KMS-11 (cell line): ENCODE data around the gene CLASRP.

ENCODE experiments used
- H2AFZ ChIP-seq: fragments of 200-600 bp; sonication (generic); 2 replicates; pipeline ENCODE4 v1.6.1; 2016; ENCODE audit warnings: antibody characterized with exemption, mixed run types, low read depth
- H3K27ac ChIP-seq: fragments of 200-600 bp; sonication (generic); 2 replicates; pipeline ENCODE4 v1.6.1; 2016; ENCODE audit warnings: mild to moderate bottlenecking, mixed run types
- H3K27me3 ChIP-seq: fragments of 200-600 bp; sonication (generic); 2 replicates; pipeline ENCODE4 v1.6.1; 2017; ENCODE audit warnings: mild to moderate bottlenecking, low read depth, mixed run types, moderate library complexity; ENCODE audit not compliant: insufficient read depth
- H3K36me3 ChIP-seq: fragments of 200-600 bp; sonication (generic); 2 replicates; pipeline ENCODE4 v1.6.1; 2017; ENCODE audit warnings: mild to moderate bottlenecking, mixed run types; ENCODE audit not compliant: insufficient read depth
- H3K4me1 ChIP-seq: fragments of 200-600 bp; sonication (generic); 2 replicates; pipeline ENCODE4 v1.6.1; 2016; ENCODE audit warnings: mild to moderate bottlenecking, low read depth, mixed run types; ENCODE audit not compliant: poor library complexity, severe bottlenecking
- H3K4me2 ChIP-seq: fragments of 200-600 bp; sonication (generic); 2 replicates; pipeline ENCODE4 v1.7.0; 2016; ENCODE audit warnings: mild to moderate bottlenecking, mixed run types
- H3K4me3 ChIP-seq: fragments of 200-600 bp; sonication (generic); IDR thresholded peaks from 2 replicates; pipeline ENCODE4 v1.6.1; 2017; ENCODE audit warnings: low read depth, low read length, mixed read lengths; ENCODE audit not compliant: insufficient read depth
- H3K79me2 ChIP-seq: fragments of 200-600 bp; sonication (generic); 2 replicates; pipeline ENCODE4 v1.6.1; 2016; ENCODE audit warnings: low read depth, mixed run types; ENCODE audit not compliant: insufficient read depth
- H3K9ac ChIP-seq: fragments of 200-600 bp; sonication (generic); 2 replicates; pipeline ENCODE4 v1.6.1; 2016; ENCODE audit warnings: mild to moderate bottlenecking, mixed run types
- H4K20me1 ChIP-seq: fragments of 200-600 bp; sonication (generic); 2 replicates; pipeline ENCODE4 v1.6.1; 2016; ENCODE audit warnings: mild to moderate bottlenecking, mixed run types; ENCODE audit not compliant: insufficient read depth
- CTCF ChIP-seq: fragments of 200-600 bp; sonication (generic); conservative IDR thresholded peaks from 2 replicates; pipeline ENCODE4 v1.6.1; 2017; ENCODE audit warnings: low read depth, mild to moderate bottlenecking, antibody characterized with exemption, low read length, moderate library complexity, mixed read lengths

CLASRP gene

GRCh38 chr19:45100846-45101252 is 62.0 kb downstream of the CLASRP start:
- H3K9ac ChIP-seq = no peak overlapping the region
- H3K79me2 ChIP-seq = peaks cover 93% of the 10 kb centered on the region
- H3K4me3 ChIP-seq = no peak overlapping the region
- no peak overlapping the region for H3K27ac ChIP-seq
- no peak for TF ChIP-seq CTCF
- H3K4me1 ChIP-seq = peaks cover 40% of the 10 kb centered on the region
- H3K4me2 ChIP-seq = no peak overlapping the region
- H3K27me3 ChIP-seq = no peaks in the 10 kb centered on the region
- peaks cover 3% of the 10 kb centered on the region; the same call in 1 of the 2 replicates for H4K20me1 ChIP-seq
- H2AFZ ChIP-seq = no peak overlapping the region
- no peaks in the 10 kb centered on the region for H3K36me3 ChIP-seq

- H3K4me2 ChIP-seq = no peak overlapping the region
- no peak overlapping the region for H3K27ac ChIP-seq
- H2AFZ ChIP-seq = no peak overlapping the region
- no peak overlapping the region for H3K4me3 ChIP-seq
- H3K79me2 ChIP-seq = peaks cover 93% of the 10 kb centered on the region
- H3K9ac ChIP-seq = no peak overlapping the region
- peaks cover 3% of the 10 kb centered on the region; the same call in 1 of the 2 replicates for H4K20me1 ChIP-seq
- peaks cover 32% of the 10 kb centered on the region for H3K4me1 ChIP-seq
- H3K27me3 ChIP-seq = no peaks in the 10 kb centered on the region
- TF ChIP-seq CTCF = no peak
- no peaks in the 10 kb centered on the region for H3K36me3 ChIP-seq
Measured at GRCh38 chr19:45101806-45102205, 63.0 kb downstream of the CLASRP start.

- Histone ChIP-seq H3K4me2 (no peak overlapping the region), H3K36me3 (no peaks in the 10 kb centered on the region), H3K4me1 (peaks cover 26% of the 10 kb centered on the region), H4K20me1 (peaks cover 3% of the 10 kb centered on the region; the same call in 1 of the 2 replicates), H3K79me2 (peaks cover 93% of the 10 kb centered on the region), H3K27ac (no peak overlapping the region), H3K27me3 (no peaks in the 10 kb centered on the region), H3K4me3 (no peak overlapping the region), H3K9ac (no peak overlapping the region), H2AFZ (no peak overlapping the region)
- TF ChIP-seq CTCF = no peak
Measured at GRCh38 chr19:45102481-45102880, 63.6 kb downstream of the CLASRP start.

- TF ChIP-seq CTCF = no peak
- no peaks in the 10 kb centered on the region for H3K27me3 ChIP-seq
- H3K4me1 ChIP-seq = peaks cover 20% of the 10 kb centered on the region
- H4K20me1 ChIP-seq = peaks cover 3% of the 10 kb centered on the region; the same call in 1 of the 2 replicates
- no peak overlapping the region for H3K27ac ChIP-seq
- no peak overlapping the region for H3K4me2 ChIP-seq
- H3K79me2 ChIP-seq = peaks cover 93% of the 10 kb centered on the region
- no peak overlapping the region for H2AFZ ChIP-seq
- no peak overlapping the region for H3K4me3 ChIP-seq
- no peak overlapping the region for H3K9ac ChIP-seq
- H3K36me3 ChIP-seq = no peaks in the 10 kb centered on the region
Measured at GRCh38 chr19:45103156-45103507, 64.3 kb downstream of the CLASRP start.
